H1 (cell line): ENCODE results near the gene AMH. TPM values are rescaled to one million over a fixed set of nuclear protein-coding genes. Genes with fewer than 3 reads are reported as not detected.

Source experiments
- CTCF ChIA-PET: fragments of 300-600 bp; sonication (Branson Sonifier 250); formaldehyde crosslinking; loops from one replicate; lab custom pipeline; 2021; ENCODE audit not compliant: partially characterized antibody; lab: Charles Lee
- POLR2A ChIA-PET: fragments of 300-600 bp; sonication (Branson Sonifier 250); formaldehyde crosslinking; loops from one replicate; lab custom pipeline; 2021; ENCODE audit warnings: inconsistent platforms; ENCODE audit not compliant: partially characterized antibody; lab: Charles Lee
- DNase-seq, 2 experiments: peaks; one replicate each; pipeline versions ENCODE4 v3.0.0 to v3.0.0-alpha.2; 2010 to 2022; ENCODE audit warnings: low spot score in 2 of 2, low read depth in 1 of 2, mixed read lengths in 1 of 2
- FAIRE-seq: peaks from 2 replicates; lab custom pipeline; 2011; peaks lifted over from hg19 to GRCh38; lab: Jason Lieb, UNC
- H2AFZ ChIP-seq: 2 replicates; pipeline ENCODE4 v1.8.1; 2012; ENCODE audit warnings: low read length, inconsistent platforms
- H2AK5ac ChIP-seq: 2 replicates; pipeline ENCODE4 v1.6.1; 2013; ENCODE audit warnings: low read depth, low read length
- H2BK120ac ChIP-seq: replicated peaks from 2 replicates; pipeline ENCODE3; 2013; ENCODE audit warnings: low read depth, low read length, inconsistent platforms
- H2BK12ac ChIP-seq: 2 replicates; pipeline ENCODE4 v1.6.1; 2013; ENCODE audit warnings: low read depth, low read length
- H2BK15ac ChIP-seq: 2 replicates; pipeline ENCODE4 v1.6.1; 2013; ENCODE audit warnings: low read length
- H2BK20ac ChIP-seq: 2 replicates; pipeline ENCODE4 v1.6.1; 2013; ENCODE audit warnings: low read length
- H2BK5ac ChIP-seq: 2 replicates; pipeline ENCODE4 v1.6.1; 2013; ENCODE audit warnings: low read depth, low read length
- H3K14ac ChIP-seq: 2 replicates; pipeline ENCODE4 v1.6.1; 2013; ENCODE audit warnings: inconsistent platforms; ENCODE audit not compliant: insufficient read length
- H3K18ac ChIP-seq: 2 replicates; pipeline ENCODE4 v1.6.1; 2013; ENCODE audit warnings: low read length; ENCODE audit errors: extremely low read depth
- H3K23ac ChIP-seq: 2 replicates; pipeline ENCODE4 v1.6.1; 2013; ENCODE audit warnings: inconsistent platforms; ENCODE audit not compliant: insufficient read length
- H3K23me2 ChIP-seq: 2 replicates; pipeline ENCODE4 v1.6.1; 2013; ENCODE audit warnings: low read depth, low read length
- H3K27ac ChIP-seq: 2 replicates; pipeline ENCODE4 v1.6.1; 2011; ENCODE audit warnings: low read depth, low read length, inconsistent platforms
- H3K27me3 ChIP-seq, 4 experiments: replicated peaks in 1 of 4; 1 replicate in 1 of 4; 2 replicates in 3 of 4; pipeline versions ENCODE4 v1.6.1 to v1.8.1; 2011 to 2013; ENCODE audit warnings: low read length in 3 of 4, mild to moderate bottlenecking in 3 of 4, inconsistent platforms in 2 of 4, mixed read lengths in 2 of 4, moderate library complexity in 1 of 4; ENCODE audit not compliant: control insufficient read depth in 3 of 4, insufficient read depth in 3 of 4; ENCODE audit errors: extremely low read depth in 1 of 4
- H3K36me3 ChIP-seq, 4 experiments: 2 replicates each; pipeline versions ENCODE4 v1.6.1 to v1.8.1; 2011 to 2013; ENCODE audit warnings: mild to moderate bottlenecking in 4 of 4, low read length in 3 of 4, moderate library complexity in 2 of 4, control low read depth in 1 of 4, inconsistent platforms in 1 of 4; ENCODE audit not compliant: insufficient read depth in 4 of 4, control insufficient read depth in 2 of 4
- H3K4ac ChIP-seq: replicated peaks from 2 replicates; pipeline ENCODE3; 2013; ENCODE audit warnings: low read length, low read depth, mixed read lengths, inconsistent platforms; ENCODE audit not compliant: insufficient read length
- H3K4me1 ChIP-seq, 4 experiments: replicated peaks in 1 of 4; 1 replicate in 1 of 4; 2 replicates in 3 of 4; pipeline versions ENCODE4 v1.6.1 to v1.8.1; 2011 to 2013; ENCODE audit warnings: low read length in 3 of 4, inconsistent platforms in 2 of 4, mixed read lengths in 1 of 4; ENCODE audit not compliant: insufficient read depth in 4 of 4, control insufficient read depth in 3 of 4
- H3K4me2 ChIP-seq, 2 experiments: 2 replicates each; pipeline versions ENCODE4 v1.6.1 to v1.8.1; 2011 to 2013; ENCODE audit warnings: low read depth in 2 of 2, low read length in 2 of 2, control low read depth in 1 of 2, inconsistent platforms in 1 of 2, mild to moderate bottlenecking in 1 of 2; ENCODE audit not compliant: insufficient read depth in 1 of 2
- H3K4me3 ChIP-seq, 4 experiments: fragments of 200-600, 300-600 bp in 1 of 4; sonication (generic), shearing (Covaris generic), sonication (Bioruptor Twin) in 1 of 4; 2 replicates each; pipeline versions ENCODE4 v1.5.1 to v1.8.1; 2011 to 2016; ENCODE audit warnings: low read length in 4 of 4, low read depth in 3 of 4, control low read depth in 2 of 4, inconsistent platforms in 2 of 4, mild to moderate bottlenecking in 2 of 4, mixed read lengths in 1 of 4, moderate library complexity in 1 of 4; ENCODE audit not compliant: insufficient read depth in 2 of 4; ENCODE audit errors: extremely low read depth in 1 of 4
- H3K56ac ChIP-seq: replicated peaks from 2 replicates; pipeline ENCODE3; 2013; ENCODE audit warnings: low read depth, mild to moderate bottlenecking, mixed read lengths, low read length, inconsistent platforms; ENCODE audit not compliant: insufficient read length
- H3K79me1 ChIP-seq: 2 replicates; pipeline ENCODE4 v1.6.1; 2013; ENCODE audit warnings: low read depth, low read length, control low read depth
- H3K79me2 ChIP-seq, 2 experiments: 2 replicates each; pipeline versions ENCODE4 v1.6.1 to v1.8.1; 2012 to 2013; ENCODE audit warnings: low read length in 2 of 2, mild to moderate bottlenecking in 2 of 2, inconsistent platforms in 1 of 2; ENCODE audit not compliant: insufficient read depth in 2 of 2, control insufficient read depth in 1 of 2
- H3K9ac ChIP-seq, 4 experiments: replicated peaks in 1 of 4; 1 replicate in 1 of 4; 2 replicates in 3 of 4; pipeline versions ENCODE4 v1.6.1 to v1.8.1; 2011 to 2013; ENCODE audit warnings: low read depth in 3 of 4, low read length in 3 of 4, control low read depth in 2 of 4, mild to moderate bottlenecking in 2 of 4, moderate library complexity in 2 of 4, inconsistent platforms in 1 of 4; ENCODE audit errors: extremely low read depth in 1 of 4
- H3K9me3 ChIP-seq, 2 experiments: 2 replicates each; pipeline versions ENCODE4 v1.6.1 to v1.8.1; 2012 to 2013; ENCODE audit warnings: mild to moderate bottlenecking in 2 of 2, moderate library complexity in 2 of 2, control low read depth in 1 of 2, inconsistent platforms in 1 of 2, low read depth in 1 of 2, low read length in 1 of 2, mixed read lengths in 1 of 2; ENCODE audit not compliant: insufficient read depth in 2 of 2
- H4K20me1 ChIP-seq, 2 experiments: replicated peaks in 1 of 2; 2 replicates each; pipeline versions ENCODE3 to v1.8.1; 2011 to 2013; ENCODE audit warnings: inconsistent platforms in 2 of 2, low read length in 2 of 2, mild to moderate bottlenecking in 1 of 2; ENCODE audit not compliant: insufficient read depth in 2 of 2, control insufficient read depth in 1 of 2
- H4K5ac ChIP-seq: 2 replicates; pipeline ENCODE4 v1.6.1; 2013; ENCODE audit warnings: low read length, low read depth, mixed read lengths, inconsistent platforms; ENCODE audit not compliant: insufficient read length
- H4K8ac ChIP-seq: 2 replicates; pipeline ENCODE4 v1.8.0; 2013; ENCODE audit warnings: mild to moderate bottlenecking, moderate library complexity, low read length, inconsistent platforms; ENCODE audit not compliant: insufficient read depth; ENCODE audit errors: extremely low read depth
- H4K91ac ChIP-seq: replicated peaks from 2 replicates; pipeline ENCODE3; 2013; ENCODE audit warnings: low read length, mixed read lengths, inconsistent platforms; ENCODE audit not compliant: insufficient read length
- ASH2L ChIP-seq: fragments of 200-600, 300-600 bp; sonication (generic); IDR thresholded peaks from one replicate; pipeline ENCODE4 v1.7.1; 2017; ENCODE audit warnings: low read length
- CBX5 ChIP-seq: fragments of 300-800, 300-1000 bp; sonication (generic); IDR thresholded peaks from 2 replicates; pipeline ENCODE4 v1.7.1; 2016; ENCODE audit warnings: antibody characterized with exemption, low read length, low read depth
- CEBPB ChIP-seq: IDR thresholded peaks from 2 replicates; pipeline ENCODE4 v1.6.1; 2012; ENCODE audit warnings: low read depth, low read length
- EZH2 ChIP-seq: fragments of 200-600 bp; sonication (generic); IDR thresholded peaks from 2 replicates; pipeline ENCODE4 v1.7.1; 2012; ENCODE audit warnings: low read depth, mild to moderate bottlenecking, moderate library complexity, low read length, inconsistent platforms; ENCODE audit not compliant: severe bottlenecking
- GTF2F1 ChIP-seq: IDR thresholded peaks from 2 replicates; pipeline ENCODE4 v1.6.1; 2012; ENCODE audit warnings: low read depth, low read length, improper control_type of control experiment, borderline replicate concordance
- HDAC2 ChIP-seq, 2 experiments: fragments of 300-600 bp in 1 of 2; sonication (generic) in 1 of 2; IDR thresholded peaks; 2 replicates each; pipeline ENCODE4 v1.6.1; 2011 to 2012; ENCODE audit warnings: low read depth in 2 of 2, low read length in 2 of 2, mild to moderate bottlenecking in 2 of 2, moderate library complexity in 2 of 2, borderline replicate concordance in 1 of 2, inconsistent platforms in 1 of 2
- JUN ChIP-seq: IDR thresholded peaks from 2 replicates; pipeline ENCODE4 v1.6.1; 2011; ENCODE audit warnings: low read depth, mild to moderate bottlenecking, improper control_type of control experiment, low read length
- SP2 ChIP-seq: IDR thresholded peaks from 2 replicates; pipeline ENCODE4 v1.6.1; 2012; ENCODE audit warnings: mild to moderate bottlenecking, low read length, inconsistent platforms
- SP4 ChIP-seq: IDR thresholded peaks from 2 replicates; pipeline ENCODE4 v1.6.1; 2012; ENCODE audit warnings: low read length, inconsistent platforms
- WGBS, 2 experiments: shearing (Covaris generic) in 1 of 2; methylation state at CpG; one replicate each; pipeline versions ENCODE4 v1.1.6 to v1.1.7; 2013 to 2015; ENCODE audit warnings: low lambda C conversion rate in 2 of 2, mixed read lengths in 2 of 2, inconsistent platforms in 1 of 2, low coverage in 1 of 2, missing lambda C conversion rate in 1 of 2; ENCODE audit not compliant: insufficient replicate concordance in 2 of 2, insufficient coverage in 1 of 2, insufficient read length in 1 of 2; ENCODE audit errors: extremely low coverage in 1 of 2, missing lambda C conversion rate in 1 of 2; 5-methylcytosine and 5-hydroxymethylcytosine counted together
- polyA plus RNA-seq, 7 experiments: library from polyadenylated mRNA; depleted of rRNA in 3 of 7; stranded (reverse) in 5 of 7; unstranded in 2 of 7; fragments of >200 nt in 5 of 7; fragments of 200-250 nt in 2 of 7; gene quantifications; 1 replicate in 5 of 7; 2 replicates in 1 of 7; 4 replicates in 1 of 7; pipeline versions ENCODE4 v1.2.1 to v1.2.3, GENCODE V29; 2011 to 2013; ENCODE audit warnings: missing spikeins in 2 of 7, mixed read lengths in 2 of 7
- total RNA-seq: library from RNA; stranded (reverse); fragmentation: NEBNext Ultra II Directional; extraction: Animal tissue kit (Norgen Biotek cat#: 25700); gene quantifications from 2 replicates; pipeline ENCODE4 v1.2.1, GENCODE V29; 2021
- TF ChIP-seq, protein P1 (sequence below): IDR thresholded peaks from 2 replicates; pipeline ENCODE4 v1.6.1; 2011; ENCODE audit warnings: low read length, improper control_type of control experiment
- TF ChIP-seq, protein P2 (sequence below): IDR thresholded peaks from 2 replicates; pipeline ENCODE4 v1.6.1; 2012; ENCODE audit warnings: low read length, inconsistent platforms

The AMH gene
- total and polyA plus RNA-seq, 2 of the 8 experiments (the other 6 are each of a cell fraction or from before 2014, with no cell fraction given), result 10.5 to 15.4 TPM

DNA sequence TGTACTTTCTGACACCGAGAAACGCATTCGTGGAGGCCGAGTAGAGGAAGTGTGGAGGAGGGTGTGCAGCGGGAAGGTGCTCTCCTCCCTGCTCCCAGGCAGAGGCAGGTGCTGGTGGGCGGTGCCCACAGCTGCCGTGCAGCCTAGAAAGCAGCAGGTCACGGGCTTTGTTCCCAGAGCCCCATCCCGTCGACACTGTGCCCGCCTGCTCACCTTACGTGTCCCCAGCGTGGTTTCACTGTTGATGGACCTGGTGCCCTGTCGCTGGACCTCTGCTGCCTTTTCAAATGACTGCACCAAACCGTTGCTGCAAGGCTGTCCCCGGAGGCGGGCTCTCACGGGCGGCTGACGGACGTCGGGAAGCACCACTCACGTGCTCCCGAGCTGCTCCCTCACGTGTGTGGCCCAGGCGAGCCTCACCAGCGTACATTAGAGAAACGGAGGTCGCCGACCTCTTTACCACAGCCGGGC, 33.8 kb upstream of the AMH start:
- H2BK120ac ChIP-seq, result no peak overlapping the region
- no peak overlapping the region for H3K4me2 ChIP-seq
- no peak overlapping the region for H2BK5ac ChIP-seq
- H4K20me1 ChIP-seq, result peaks cover 0 to 13% of the 10 kb centered on the region in 2 experiments
- H3K23me2 ChIP-seq, result no peaks in the 10 kb centered on the region
- H2BK12ac ChIP-seq, result no peak overlapping the region
- no peak overlapping the region for H3K4ac ChIP-seq
- no peak overlapping the region; the same call in 1 of the 2 replicates for H4K8ac ChIP-seq
- H3K56ac ChIP-seq, result no peak overlapping the region
- H3K9me3 ChIP-seq, result no peaks in the 10 kb centered on the region
- POLR2A ChIA-PET, result interaction anchor here (1.0 to 2.4 kb wide), 4 partner anchors 13 to 35 kb away, joined by 3 to 5 read pairs (median 4); no protein-coding TSS in a partner anchor
- H3K4me1 ChIP-seq, result no peaks in the 10 kb centered on the region
- H3K18ac ChIP-seq, result no peak overlapping the region
- DNase-seq (no peak), FAIRE-seq (no peak)
- no peaks in the 10 kb centered on the region; the same call in 1 of the 2 replicates for H3K79me1 ChIP-seq
- H4K5ac ChIP-seq, result no peak overlapping the region
- no peak overlapping the region for H3K9ac ChIP-seq
- H3K4me3 ChIP-seq, result no peak overlapping the region
- no peak overlapping the region for H2BK15ac ChIP-seq
- H2AFZ ChIP-seq, result no peak overlapping the region
- 94% methylated on average over 31 of the region's 31 CpGs; no CpG with 5 or more reads in 1 of the 2 experiments for WGBS, 2 experiments
- no peaks in the 10 kb centered on the region for H3K27me3 ChIP-seq
- H2AK5ac ChIP-seq, result no peak overlapping the region
- H4K91ac ChIP-seq, result no peak overlapping the region
- H3K23ac ChIP-seq, result no peak overlapping the region
- CTCF ChIA-PET, result interaction anchor here (0.7 to 8.1 kb wide), 10 partner anchors 9 to 101 kb away, joined by 3 to 50 read pairs (median 7); no protein-coding TSS in a partner anchor
- no peak overlapping the region for H3K14ac ChIP-seq
- no peak overlapping the region for H3K27ac ChIP-seq
- H3K79me2 ChIP-seq, result no peaks in the 10 kb centered on the region
- H3K36me3 ChIP-seq, result peaks cover 10 to 59% (median 40%) of the 10 kb centered on the region in 4 experiments; a peak in 7 of 8 replicates
- H2BK20ac ChIP-seq, result no peak overlapping the region
- TF ChIP-seq, protein P1, sequence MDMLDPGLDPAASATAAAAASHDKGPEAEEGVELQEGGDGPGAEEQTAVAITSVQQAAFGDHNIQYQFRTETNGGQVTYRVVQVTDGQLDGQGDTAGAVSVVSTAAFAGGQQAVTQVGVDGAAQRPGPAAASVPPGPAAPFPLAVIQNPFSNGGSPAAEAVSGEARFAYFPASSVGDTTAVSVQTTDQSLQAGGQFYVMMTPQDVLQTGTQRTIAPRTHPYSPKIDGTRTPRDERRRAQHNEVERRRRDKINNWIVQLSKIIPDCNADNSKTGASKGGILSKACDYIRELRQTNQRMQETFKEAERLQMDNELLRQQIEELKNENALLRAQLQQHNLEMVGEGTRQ, result no peak
- TF ChIP-seq JUN (no peak), CBX5 (no peak), SP4 (no peak), EZH2 (no peak), ASH2L (no peak), CEBPB (no peak), HDAC2 (IDR thresholded peaks at IDR 0.05; ENCODE audit: borderline replicate concordance in 1 of 2, low read depth in 2 of 2, low read length in 2 of 2) (no peak), SP2 (no peak), GTF2F1 (no peak)
- TF ChIP-seq, protein P2, sequence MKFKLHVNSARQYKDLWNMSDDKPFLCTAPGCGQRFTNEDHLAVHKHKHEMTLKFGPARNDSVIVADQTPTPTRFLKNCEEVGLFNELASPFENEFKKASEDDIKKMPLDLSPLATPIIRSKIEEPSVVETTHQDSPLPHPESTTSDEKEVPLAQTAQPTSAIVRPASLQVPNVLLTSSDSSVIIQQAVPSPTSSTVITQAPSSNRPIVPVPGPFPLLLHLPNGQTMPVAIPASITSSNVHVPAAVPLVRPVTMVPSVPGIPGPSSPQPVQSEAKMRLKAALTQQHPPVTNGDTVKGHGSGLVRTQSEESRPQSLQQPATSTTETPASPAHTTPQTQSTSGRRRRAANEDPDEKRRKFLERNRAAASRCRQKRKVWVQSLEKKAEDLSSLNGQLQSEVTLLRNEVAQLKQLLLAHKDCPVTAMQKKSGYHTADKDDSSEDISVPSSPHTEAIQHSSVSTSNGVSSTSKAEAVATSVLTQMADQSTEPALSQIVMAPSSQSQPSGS, result no peak
